SK-N-SH treated with all-trans-retinoic acid at 6 μM for 48 hours (cell line): ENCODE results near the gene SERPINA3.

Experiments
- ATAC-seq: fragments of 200-7000 bp; cut with Tn5 transposase; 3 replicates; pipeline ENCODE4 v1.9.1; 2020; ENCODE audit warnings: mild to moderate bottlenecking, moderate library complexity
- ARNTL ChIP-seq: fragments of 450-650 bp; formaldehyde crosslinking; IDR thresholded peaks from 2 replicates; pipeline ENCODE4 v1.5.0; 2020; ENCODE audit warnings: low read depth, mild to moderate bottlenecking, moderate library complexity, borderline replicate concordance
- CREB5 ChIP-seq: fragments of 250-450 bp; sonication (Bioruptor Pico); IDR thresholded peaks from 2 replicates; pipeline ENCODE4 v1.5.1; 2020; ENCODE audit warnings: low read depth, mild to moderate bottlenecking, moderate library complexity
- CSRNP3 ChIP-seq: fragments of 250-450 bp; sonication (Bioruptor Pico); IDR thresholded peaks from 2 replicates; pipeline ENCODE4 v1.5.1; 2021; ENCODE audit warnings: mild to moderate bottlenecking, moderate library complexity
- ESRRG ChIP-seq: fragments of 250-450 bp; sonication (Bioruptor Pico); IDR thresholded peaks from 2 replicates; pipeline ENCODE4 v1.6.1; 2021; ENCODE audit warnings: mild to moderate bottlenecking
- GLIS3 ChIP-seq: fragments of 250-450 bp; sonication (Bioruptor Pico); IDR thresholded peaks from 2 replicates; pipeline ENCODE4 v1.5.0; 2020; ENCODE audit warnings: mild to moderate bottlenecking, moderate library complexity
- ISL1 ChIP-seq: fragments of 250-450 bp; sonication (Bioruptor Pico); IDR thresholded peaks from 2 replicates; pipeline ENCODE4 v2.1.2; 2022; ENCODE audit warnings: mild to moderate bottlenecking, moderate library complexity
- OSR1 ChIP-seq: fragments of 250-450 bp; sonication (Bioruptor Pico); IDR thresholded peaks from 2 replicates; pipeline ENCODE4 v1.8.0; 2022; ENCODE audit warnings: moderate library complexity, mild to moderate bottlenecking, inconsistent platforms
- PATZ1 ChIP-seq: fragments of 250-450 bp; sonication (Bioruptor Pico); IDR thresholded peaks from 2 replicates; pipeline ENCODE4 v1.8.0; 2020; ENCODE audit warnings: mild to moderate bottlenecking, moderate library complexity, borderline replicate concordance
- POU6F1 ChIP-seq: fragments of 250-450 bp; sonication (Bioruptor Pico); IDR thresholded peaks from 2 replicates; pipeline ENCODE4 v1.8.0; 2021; ENCODE audit warnings: low read depth, mild to moderate bottlenecking, moderate library complexity, borderline replicate concordance
- PPARA ChIP-seq: fragments of 250-450 bp; sonication (Bioruptor Pico); IDR thresholded peaks from 2 replicates; pipeline ENCODE4 v1.5.0; 2020; ENCODE audit warnings: mild to moderate bottlenecking, borderline replicate concordance
- RARB ChIP-seq: fragments of 250-450 bp; sonication (Bioruptor Pico); IDR thresholded peaks from 2 replicates; pipeline ENCODE4 v1.8.0; 2021; ENCODE audit warnings: mild to moderate bottlenecking, moderate library complexity
- SNAI2 ChIP-seq: fragments of 250-450 bp; sonication (Bioruptor Pico); IDR thresholded peaks from 2 replicates; pipeline ENCODE4 v1.5.0; 2020; ENCODE audit warnings: mild to moderate bottlenecking, moderate library complexity
- TCF4 ChIP-seq: fragments of 250-450 bp; sonication (Bioruptor Pico); IDR thresholded peaks from 2 replicates; pipeline ENCODE4 v1.8.0; 2021; ENCODE audit warnings: mild to moderate bottlenecking, moderate library complexity, borderline replicate concordance
- TOX ChIP-seq: fragments of 250-450 bp; sonication (Bioruptor Pico); IDR thresholded peaks from 2 replicates; pipeline ENCODE4 v1.8.0; 2021; ENCODE audit warnings: mild to moderate bottlenecking, moderate library complexity, borderline replicate concordance
- TSHZ2 ChIP-seq: fragments of 250-450 bp; sonication (Bioruptor Pico); IDR thresholded peaks from 2 replicates; pipeline ENCODE4 v1.5.0; 2020; ENCODE audit warnings: mild to moderate bottlenecking, moderate library complexity
- ZC3H10 ChIP-seq: fragments of 250-450 bp; sonication (Bioruptor Pico); IDR thresholded peaks from 2 replicates; pipeline ENCODE4 v1.5.1; 2021; ENCODE audit warnings: mild to moderate bottlenecking, moderate library complexity
- ZFP3 ChIP-seq: fragments of 250-450 bp; sonication (Bioruptor Pico); IDR thresholded peaks from 2 replicates; pipeline ENCODE4 v1.5.0; 2020; ENCODE audit warnings: mild to moderate bottlenecking, moderate library complexity
- ZFP30 ChIP-seq: fragments of 450-650 bp; formaldehyde crosslinking; IDR thresholded peaks from 2 replicates; pipeline ENCODE4 v1.5.0; 2022; ENCODE audit warnings: mild to moderate bottlenecking, moderate library complexity
- ZNF565 ChIP-seq: fragments of 450-650 bp; formaldehyde crosslinking; conservative IDR thresholded peaks from 2 replicates; pipeline ENCODE4 v1.5.0; 2020; ENCODE audit warnings: low read depth, mild to moderate bottlenecking, moderate library complexity
- ZNF8 ChIP-seq: fragments of 450-650 bp; formaldehyde crosslinking; IDR thresholded peaks from 2 replicates; pipeline ENCODE4 v1.5.0; 2020; ENCODE audit warnings: mild to moderate bottlenecking, moderate library complexity

Gene SERPINA3

GRCh38 chr14:94611179-94611578 lies 1.0 kb upstream of the SERPINA3 start:
- no peak for TF ChIP-seq POU6F1 (CRISPR knock-in tag)
- TF ChIP-seq ARNTL (CRISPR knock-in tag): no peak
- no peak for TF ChIP-seq ZNF8 (CRISPR knock-in tag)
- TF ChIP-seq ZNF565 (CRISPR knock-in tag): no peak
- no peak for TF ChIP-seq TCF4 (CRISPR knock-in tag)
- TF ChIP-seq SNAI2 (CRISPR knock-in tag): no peak
- TF ChIP-seq ZFP3 (CRISPR knock-in tag): no peak
- TF ChIP-seq PPARA (CRISPR knock-in tag): no peak
- TF ChIP-seq ESRRG (CRISPR knock-in tag): no peak
- TF ChIP-seq ZC3H10: no peak
- ATAC-seq: no peak

GRCh38 chr14:94612580-94613554 lies 676 bp downstream of the SERPINA3 start:
- ATAC-seq: no peak
- TF ChIP-seq CREB5 (CRISPR knock-in tag) (no peak), TOX (no peak), TSHZ2 (no peak), ZFP30 (CRISPR knock-in tag) (no peak), CSRNP3 (CRISPR knock-in tag) (no peak), SNAI2 (CRISPR knock-in tag) (no peak), OSR1 (CRISPR knock-in tag) (no peak), TCF4 (CRISPR knock-in tag) (no peak), PATZ1 (CRISPR knock-in tag) (no peak), GLIS3 (CRISPR knock-in tag) (no peak), ISL1 (no peak), ZFP3 (CRISPR knock-in tag) (no peak), PPARA (CRISPR knock-in tag) (no peak), RARB (no peak), ZC3H10 (no peak), POU6F1 (CRISPR knock-in tag) (no peak), ZNF8 (CRISPR knock-in tag) (no peak)
